Chondrocyte (in vitro differentiated cells): ENCODE data around the gene TAF12. TPM values are rescaled to one million over a fixed set of nuclear protein-coding genes. Genes with fewer than 3 reads are reported as not detected.

ENCODE experiments used
- DNase-seq: peaks from one replicate; pipeline ENCODE4 v3.0.0; 2021; ENCODE audit warnings: mixed read lengths, low spot score
- H3K27ac Mint-ChIP-seq: one replicate; pipeline ENCODE4 v1.8.0; 2021; ENCODE audit warnings: mild to moderate bottlenecking, moderate library complexity, mixed read lengths; ENCODE audit not compliant: unreplicated experiment
- H3K27me3 Mint-ChIP-seq: 2 replicates; pipeline ENCODE4 v1.8.0; 2021; ENCODE audit warnings: low read depth, mixed read lengths
- H3K36me3 Mint-ChIP-seq: 2 replicates; pipeline ENCODE4 v1.8.0; 2021; ENCODE audit warnings: low read depth, mixed read lengths
- H3K4me1 Mint-ChIP-seq: 2 replicates; pipeline ENCODE4 v1.8.0; 2021; ENCODE audit warnings: low read depth, mild to moderate bottlenecking, mixed read lengths
- H3K4me3 Mint-ChIP-seq: one replicate; pipeline ENCODE4 v1.8.0; 2021; ENCODE audit warnings: mild to moderate bottlenecking, moderate library complexity, mixed read lengths; ENCODE audit not compliant: unreplicated experiment
- H3K9me3 Mint-ChIP-seq: 2 replicates; pipeline ENCODE4 v1.8.0; 2021; ENCODE audit warnings: low read depth, mixed read lengths
- CTCF ChIP-seq: fragments of 200-600 bp; sonication (generic); IDR thresholded peaks from 2 replicates; pipeline ENCODE4 v1.5.0; 2021; ENCODE audit warnings: antibody characterized with exemption, mild to moderate bottlenecking, moderate library complexity
- total RNA-seq: library from RNA; stranded (reverse); gene quantifications from 3 replicates; pipeline ENCODE4 v1.2.1, GENCODE V29; 2021

TAF12 gene
- total RNA-seq, 1 donor from 2014 or later = 19.4 TPM

DNA sequence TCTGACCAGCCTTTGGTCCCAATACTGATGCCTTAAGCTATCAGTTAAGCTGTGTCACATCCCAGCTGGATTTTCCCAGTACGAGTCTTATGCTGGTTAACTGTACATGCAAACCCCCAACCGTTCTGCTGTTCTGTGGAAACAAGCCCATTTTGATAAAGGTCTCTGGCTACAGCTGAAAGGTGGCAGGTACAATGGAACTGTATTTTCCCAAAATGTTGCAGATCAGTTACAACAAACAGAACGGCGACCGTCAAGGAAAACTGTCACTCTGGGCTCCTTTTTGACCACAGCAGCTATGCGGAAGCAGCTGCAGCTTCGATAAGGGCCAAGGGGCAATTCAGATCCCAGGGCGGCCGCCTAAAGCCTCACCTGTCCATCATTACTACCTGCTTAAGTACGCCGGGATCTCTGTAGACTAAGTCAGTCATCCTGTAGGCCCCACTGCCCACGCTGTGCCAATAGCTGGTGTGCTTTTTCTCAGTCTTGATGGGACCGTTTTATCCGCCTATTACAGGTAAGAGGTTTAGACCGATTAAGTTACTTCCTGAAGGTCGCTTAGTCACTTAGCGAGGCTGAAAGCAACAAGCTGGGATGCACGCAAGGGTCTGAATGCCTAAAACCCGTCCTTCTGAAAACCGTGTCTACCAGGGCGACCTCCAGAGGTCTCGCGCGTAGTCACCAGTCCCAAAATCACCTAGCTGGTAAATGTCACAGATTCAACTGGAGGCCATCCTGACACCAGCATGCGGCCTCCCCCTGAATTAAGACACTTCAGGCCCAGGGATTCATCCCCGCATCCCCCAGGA lies 61.9 kb downstream of the TAF12 start:
- no peaks in the 10 kb centered on the region for H3K9me3 Mint-ChIP-seq
- no peak for DNase-seq
- peaks cover 25% of the 10 kb centered on the region for H3K36me3 Mint-ChIP-seq
- no peaks in the 10 kb centered on the region for H3K27me3 Mint-ChIP-seq
- TF ChIP-seq CTCF = peak; percentile 70
- peak overlapping the region; percentile 91 for H3K27ac Mint-ChIP-seq
- H3K4me1 Mint-ChIP-seq = peaks cover 33% of the 10 kb centered on the region
- H3K4me3 Mint-ChIP-seq = peak overlapping the region; percentile 89

DNA sequence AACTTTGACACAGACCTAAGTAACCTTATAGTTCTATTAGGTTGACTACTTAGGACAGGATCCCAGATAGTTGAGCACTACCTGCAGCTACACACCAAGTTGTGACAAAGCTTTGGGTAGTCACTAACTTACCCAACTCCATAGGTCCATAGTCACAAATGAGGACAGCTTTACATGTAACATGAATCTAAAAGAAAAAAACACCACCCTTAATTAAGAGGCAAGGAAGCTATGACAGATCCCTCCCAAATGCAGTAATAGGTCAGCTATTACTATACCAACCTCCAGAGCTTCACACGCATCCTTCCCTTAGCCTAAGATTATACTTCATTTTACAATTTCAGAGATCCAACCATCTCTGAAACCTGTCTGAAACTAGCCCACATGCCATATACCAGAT lies 63.5 kb downstream of the TAF12 start:
- TF ChIP-seq CTCF = no peak
- Mint-ChIP-seq H3K9me3 (no peaks in the 10 kb centered on the region), H3K36me3 (peaks cover 27% of the 10 kb centered on the region)

DNA sequence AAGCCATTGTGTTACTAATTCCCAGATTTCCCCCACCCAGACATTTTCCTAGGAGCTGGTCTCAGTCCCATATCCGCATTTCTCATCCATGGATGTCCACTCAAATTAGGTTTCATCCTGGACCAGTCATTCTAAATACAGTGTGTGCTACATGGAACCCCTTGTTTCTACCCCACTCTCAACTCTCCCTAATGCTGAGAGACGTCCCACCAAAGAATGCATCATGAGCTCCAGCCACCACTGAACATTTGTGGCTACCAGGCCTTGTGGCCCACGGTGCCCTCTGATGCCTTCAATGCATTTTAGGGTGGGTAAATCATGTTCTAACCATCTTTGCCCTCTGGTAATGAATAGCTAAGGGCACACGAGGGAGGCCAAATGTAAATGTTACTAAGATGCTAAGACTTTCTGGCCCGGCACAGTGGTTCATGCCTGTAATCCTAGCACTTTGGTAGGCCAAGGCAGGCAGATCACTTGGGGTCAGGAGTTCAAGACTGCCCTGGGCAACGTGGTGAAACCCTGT lies 64.1 kb downstream of the TAF12 start:
- DNase-seq = no peak
- H3K4me1 Mint-ChIP-seq = peaks cover 33% of the 10 kb centered on the region
- no peaks in the 10 kb centered on the region for H3K9me3 Mint-ChIP-seq
- peak overlapping the region; percentile 9 for H3K4me3 Mint-ChIP-seq
- no peak for TF ChIP-seq CTCF
- H3K36me3 Mint-ChIP-seq = peaks cover 27% of the 10 kb centered on the region
- no peaks in the 10 kb centered on the region for H3K27me3 Mint-ChIP-seq
- H3K27ac Mint-ChIP-seq = peak overlapping the region; percentile 63

More for the DNA sequence above, 63.5 kb downstream of the TAF12 start:
- Mint-ChIP-seq H3K4me1 (peaks cover 33% of the 10 kb centered on the region), H3K4me3 (peak overlapping the region; percentile 89), H3K27me3 (no peaks in the 10 kb centered on the region), H3K27ac (peak overlapping the region; percentile 84)
- DNase-seq = no peak

DNA sequence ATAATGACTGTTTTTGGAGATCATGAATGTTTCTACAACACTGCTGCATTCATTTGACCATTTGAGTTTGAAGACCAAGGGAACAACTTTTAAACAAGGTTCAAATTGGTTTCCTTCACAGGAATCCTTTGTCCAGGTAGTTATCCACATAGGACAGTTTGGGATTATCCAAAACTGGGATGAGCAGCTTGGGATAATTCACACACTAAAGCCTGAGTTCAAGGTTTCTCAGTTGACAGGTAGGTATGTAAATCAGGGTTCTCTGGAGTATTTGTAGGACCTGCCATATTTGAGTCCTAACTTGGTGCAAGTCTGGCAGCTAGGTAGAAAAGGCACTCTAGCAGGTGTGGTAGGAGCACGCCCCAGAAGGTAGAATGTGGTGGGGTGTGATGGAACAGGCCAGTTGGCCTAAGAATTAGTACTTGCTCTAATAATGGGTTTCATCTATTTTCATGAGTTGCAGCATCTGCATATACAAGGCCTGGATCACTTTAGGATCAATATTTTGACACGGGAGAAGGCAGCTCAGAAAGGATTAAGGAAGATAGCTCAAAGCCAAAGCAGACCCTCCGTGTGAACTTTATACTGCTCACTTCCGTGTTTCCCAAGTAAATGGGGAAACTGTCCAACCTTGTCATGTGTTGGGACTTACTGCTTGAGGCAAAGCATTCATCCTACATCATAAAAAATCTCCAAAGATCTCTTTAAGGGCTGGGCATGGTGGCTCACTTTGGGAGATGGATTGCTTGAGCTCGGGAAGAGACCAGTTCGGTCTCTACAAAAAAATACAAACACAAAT lies 64.9 kb downstream of the TAF12 start:
- Mint-ChIP-seq H3K4me1 (peaks cover 31% of the 10 kb centered on the region), H3K36me3 (peaks cover 27% of the 10 kb centered on the region), H3K4me3 (no peak overlapping the region), H3K27me3 (no peaks in the 10 kb centered on the region), H3K27ac (no peak overlapping the region), H3K9me3 (no peaks in the 10 kb centered on the region)
- DNase-seq = no peak
- TF ChIP-seq CTCF = no peak

DNA sequence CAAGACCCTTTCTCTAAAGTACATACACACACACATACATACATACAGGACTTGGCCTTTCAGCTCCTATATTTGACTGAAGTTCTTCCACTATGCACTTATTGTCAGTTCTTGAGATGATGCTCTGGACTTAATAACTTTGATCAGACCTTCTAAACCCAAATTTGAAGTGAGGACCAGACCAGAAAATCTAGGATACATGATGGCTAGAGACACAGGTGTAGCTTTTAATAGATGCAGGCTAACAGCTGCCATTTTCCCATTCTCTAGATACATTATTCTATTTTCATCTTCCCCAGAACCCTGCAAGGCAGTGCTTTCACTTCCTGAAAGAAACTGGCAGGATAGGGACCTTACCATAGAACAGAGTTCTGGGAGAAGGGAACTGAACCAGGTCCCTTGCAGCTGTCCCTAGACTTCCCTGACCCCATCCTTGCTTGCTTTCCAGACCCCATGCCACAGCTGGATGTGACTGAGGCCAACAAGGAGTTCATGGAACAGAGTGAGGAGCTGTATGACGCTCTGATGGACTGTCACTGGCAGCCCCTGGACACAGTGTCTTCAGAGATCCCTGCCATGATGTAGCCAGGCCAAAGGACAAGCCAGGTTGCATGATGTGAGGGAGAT lies 65.7 kb downstream of the TAF12 start:
- Mint-ChIP-seq H3K36me3 (peaks cover 27% of the 10 kb centered on the region), H3K27ac (no peak overlapping the region), H3K9me3 (no peaks in the 10 kb centered on the region), H3K4me1 (peaks cover 26% of the 10 kb centered on the region), H3K27me3 (no peaks in the 10 kb centered on the region), H3K4me3 (no peak overlapping the region)
- DNase-seq = no peak
- no peak for TF ChIP-seq CTCF
